Hematopoietic multipotent progenitor cell treated with erythropoietin and hydrocortisone succinate and interleukin-3 and kit ligand, for 17 days (in vitro differentiated cells): ENCODE measurements around the gene SELE.

Source experiments
- DNase-seq: peaks from one replicate; pipeline ENCODE4 v3.0.0-alpha.2; 2015; ENCODE audit warnings: low spot score

The SELE gene

GRCh38 chr1:169682071-169682470, 51.8 kb downstream of the SELE start:
- no peak for DNase-seq

GRCh38 chr1:169681140-169681539, 52.7 kb downstream of the SELE start:
- no peak for DNase-seq

GRCh38 chr1:169680377-169681019, 53.4 kb downstream of the SELE start:
- no peak for DNase-seq

GRCh38 chr1:169679692-169680091, 54.2 kb downstream of the SELE start:
- DNase-seq, result no peak

- DNase-seq, result no peak
Observed at GRCh38 chr1:169676001-169676400, 57.9 kb downstream of the SELE start.
